Measurements from ENCODE around the gene ITLN1. TPM values are rescaled to one million over a fixed set of nuclear protein-coding genes. Genes with fewer than 3 reads are reported as not detected.

Gene ITLN1
- total RNA-seq, 4 donors from 2014 or later, result 0.90 to 1.2 TPM; not detected in 2

GRCh38 chr1:160864173-160864572, 20.8 kb downstream of the ITLN1 start:
- Histone ChIP-seq H3K4me3 (no peak overlapping the region), H3K4me1 (no peaks in the 10 kb centered on the region), H3K27me3 (no peaks in the 10 kb centered on the region), H3K9me3 (no peaks in the 10 kb centered on the region), H3K27ac (no peak overlapping the region), H3K36me3 (no peaks in the 10 kb centered on the region)
- intact Hi-C loops (cut with DNase I; ENCODE audit: low total_unique reads), result no loop called here
- DNase-seq, result no peak
- TF ChIP-seq CTCF (IDR thresholded peaks at IDR 0.05) (no peak), POLR2A (IDR thresholded peaks at IDR 0.05) (no peak)

- H3K36me3 ChIP-seq, result no peaks in the 10 kb centered on the region
- no peaks in the 10 kb centered on the region for H3K9me3 ChIP-seq
- TF ChIP-seq POLR2A (IDR thresholded peaks at IDR 0.05), result no peak
- H3K4me1 ChIP-seq, result no peaks in the 10 kb centered on the region
- no peaks in the 10 kb centered on the region for H3K27me3 ChIP-seq
- H3K27ac ChIP-seq, result no peak overlapping the region
- intact Hi-C loops (cut with DNase I; ENCODE audit: low total_unique reads), result no loop called here
- DNase-seq, result no peak
- no peak overlapping the region for H3K4me3 ChIP-seq
Observed at GRCh38 chr1:160863774-160864131, 21.2 kb downstream of the ITLN1 start.

GRCh38 chr1:160863061-160863773, 21.8 kb downstream of the ITLN1 start:
- Histone ChIP-seq H3K4me1 (no peaks in the 10 kb centered on the region), H3K27me3 (no peaks in the 10 kb centered on the region), H3K9me3 (no peaks in the 10 kb centered on the region), H3K27ac (no peak overlapping the region), H3K36me3 (no peaks in the 10 kb centered on the region), H3K4me3 (no peak overlapping the region)
- TF ChIP-seq CTCF (IDR thresholded peaks at IDR 0.05) (no peak), POLR2A (IDR thresholded peaks at IDR 0.05) (no peak)
- intact Hi-C loops (cut with DNase I; ENCODE audit: low total_unique reads), result no loop called here
- DNase-seq, result no peak

- no peak within 1 kb of the TSS for H3K4me3 ChIP-seq
- no peak for TF ChIP-seq POLR2A (IDR thresholded peaks at IDR 0.05)
- no peak for TF ChIP-seq CTCF (IDR thresholded peaks at IDR 0.05)
- H3K9me3 ChIP-seq, result no peaks in the 10 kb centered on the region
- DNase-seq, result no peak
- no peak within 1 kb of the TSS for H3K27ac ChIP-seq
- no peaks in the 10 kb centered on the region for H3K36me3 ChIP-seq
- no peaks in the 10 kb centered on the region for H3K27me3 ChIP-seq
- intact Hi-C loops (cut with DNase I; ENCODE audit: low total_unique reads), result no loop called here
- no peaks in the 10 kb centered on the region for H3K4me1 ChIP-seq
Observed at GRCh38 chr1:160862203-160863060, 22.5 kb downstream of the ITLN1 start, which contains the start of gene CD244. Gene CD244, minus strand, starts transcription at chr1:160862887. Its CDS starts 210 bp downstream, at chr1:160862677.

- Histone ChIP-seq H3K4me1 (no peaks in the 10 kb centered on the region), H3K9me3 (no peaks in the 10 kb centered on the region), H3K4me3 (no peak overlapping the region), H3K36me3 (no peaks in the 10 kb centered on the region), H3K27me3 (no peaks in the 10 kb centered on the region), H3K27ac (no peak overlapping the region)
- no peak for DNase-seq
- intact Hi-C loops (cut with DNase I; ENCODE audit: low total_unique reads), result no loop called here
- TF ChIP-seq POLR2A (IDR thresholded peaks at IDR 0.05) (no peak), CTCF (IDR thresholded peaks at IDR 0.05) (no peak)
Observed at GRCh38 chr1:160860840-160861505, 24.0 kb downstream of the ITLN1 start.

Measured in uterus (tissue), 4 donors.